UCSD-AML1 (cell line): ENCODE results near the gene MSLN.
"Not testable (repeated sequence)": the region's sequence is repeated elsewhere in the genome, so short reads cannot be mapped to it uniquely, and the experiment has no call there.

Experiments
- DNase-seq: peaks from one replicate; lab custom pipeline; 2025; ENCODE audit not compliant: unreplicated experiment; lab: John Stamatoyannopoulos, UW

Gene MSLN

GRCh38 chr16:734208-734980, 26.1 kb upstream of the MSLN start:
- DNase-seq = no peak

- no peak for DNase-seq
These were observed 25.3 kb upstream of the MSLN start for GRCh38 chr16:734981-735881.

- no peak for DNase-seq
These were observed 24.5 kb upstream of the MSLN start for GRCh38 chr16:735982-736453.

- DNase-seq = no peak
These were observed 23.5 kb upstream of the MSLN start for GRCh38 chr16:736936-737481.

GRCh38 chr16:739560-740458, 20.7 kb upstream of the MSLN start:
- DNase-seq = no peak

GRCh38 chr16:740459-740763, 20.1 kb upstream of the MSLN start:
- no peak for DNase-seq

GRCh38 chr16:740764-741505, 19.6 kb upstream of the MSLN start, which contains the start of gene CIAO3:
Gene CIAO3, minus strand, starts transcription at chr16:740997. Its CDS starts 12 bp downstream, at chr16:740985.
- DNase-seq = peak; percentile 91

- DNase-seq = no peak
These were observed 18.4 kb upstream of the MSLN start for GRCh38 chr16:741986-742629.

GRCh38 chr16:742894-743293, 17.6 kb upstream of the MSLN start:
- DNase-seq = not testable (repeated sequence)

GRCh38 chr16:743794-744500, 16.6 kb upstream of the MSLN start:
- DNase-seq = no peak

- DNase-seq = peak; percentile 21
These were observed 14.8 kb upstream of the MSLN start for GRCh38 chr16:745739-746138.

- DNase-seq = no peak
These were observed 13.9 kb upstream of the MSLN start for GRCh38 chr16:746637-747036.

GRCh38 chr16:747978-748746, 12.4 kb upstream of the MSLN start:
- DNase-seq = no peak

- no peak for DNase-seq
These were observed 11.5 kb upstream of the MSLN start for GRCh38 chr16:749010-749409.

GRCh38 chr16:750485-750884, 10.0 kb upstream of the MSLN start:
- no peak for DNase-seq

- DNase-seq = no peak
These were observed 9.2 kb upstream of the MSLN start for GRCh38 chr16:751152-752006.

- no peak for DNase-seq
These were observed 8.6 kb upstream of the MSLN start for GRCh38 chr16:752007-752312.
